Kidney capillary endothelial cell (primary cell): Measurements from ENCODE around the gene CCNA2.
A peak's percentile ranks its signal among the peaks of the same experiment; 100 is the strongest.

ENCODE experiments used
- DNase-seq: peaks from one replicate; pipeline ENCODE4 v3.0.0-alpha.2; 2018; ENCODE audit warnings: low spot score

CCNA2 gene

GRCh38 chr4:121823505-121824170 is at the start of gene CCNA2:
Gene CCNA2, minus strand, starts transcription at chr4:121823883. Its CDS starts 255 bp downstream, at chr4:121823628.
- peak; percentile 92 for DNase-seq

GRCh38 chr4:121869841-121870822 is 46.4 kb upstream of the CCNA2 start, which contains the start of gene BBS7:
Gene BBS7, minus strand, starts transcription at chr4:121870474. Its CDS starts 161 bp downstream, at chr4:121870313.
- peak; percentile 95 for DNase-seq

- DNase-seq, result no peak
Observed at GRCh38 chr4:121863799-121864198, 40.1 kb upstream of the CCNA2 start.

GRCh38 chr4:121861426-121861825 is 37.7 kb upstream of the CCNA2 start:
- no peak for DNase-seq

- DNase-seq, result peak; percentile 25
Observed at GRCh38 chr4:121860121-121860520, 36.4 kb upstream of the CCNA2 start.

GRCh38 chr4:121851354-121851753 is 27.7 kb upstream of the CCNA2 start:
- DNase-seq, result no peak

GRCh38 chr4:121846662-121847061 is 23.0 kb upstream of the CCNA2 start:
- no peak for DNase-seq

GRCh38 chr4:121842862-121843261 is 19.2 kb upstream of the CCNA2 start:
- DNase-seq, result no peak

GRCh38 chr4:121838136-121838535 is 14.5 kb upstream of the CCNA2 start:
- no peak for DNase-seq

- no peak for DNase-seq
Observed at GRCh38 chr4:121829511-121829910, 5.8 kb upstream of the CCNA2 start.

- DNase-seq, result peak; percentile 20
Observed at GRCh38 chr4:121827853-121828252, 4.2 kb upstream of the CCNA2 start.

GRCh38 chr4:121824950-121825349 is 1.3 kb upstream of the CCNA2 start:
- no peak for DNase-seq

GRCh38 chr4:121824171-121824527 is 466 bp upstream of the CCNA2 start:
- no peak for DNase-seq

GRCh38 chr4:121822796-121823504 is 733 bp downstream of the CCNA2 start:
- DNase-seq, result peak; percentile 57

- DNase-seq, result no peak
Observed at GRCh38 chr4:121822047-121822446, 1.6 kb downstream of the CCNA2 start.

GRCh38 chr4:121819216-121819965 is 4.3 kb downstream of the CCNA2 start:
- no peak for DNase-seq

- DNase-seq, result no peak
Observed at GRCh38 chr4:121818215-121818614, 5.5 kb downstream of the CCNA2 start.

GRCh38 chr4:121817701-121818100 is 6.0 kb downstream of the CCNA2 start:
- DNase-seq, result no peak

- DNase-seq, result no peak
Observed at GRCh38 chr4:121817006-121817405, 6.7 kb downstream of the CCNA2 start.

GRCh38 chr4:121814756-121815155 is 8.9 kb downstream of the CCNA2 start:
- no peak for DNase-seq

GRCh38 chr4:121811122-121811521 is 12.6 kb downstream of the CCNA2 start:
- no peak for DNase-seq

GRCh38 chr4:121806411-121806810 is 17.3 kb downstream of the CCNA2 start:
- no peak for DNase-seq
